ENCODE data around the gene PRKAR1B.

GRCh38 chr7:761631-762030, 34.5 kb upstream of the PRKAR1B start:
- TF ChIP-seq CTCF (conservative IDR thresholded peaks at IDR 0.05; ENCODE audit: low read depth, low read length) = no peak
- no peak for TF ChIP-seq EZH2 (IDR thresholded peaks at IDR 0.05; ENCODE audit: borderline replicate concordance, low read depth, low read length, poor library complexity, severe bottlenecking)

Measured in A673 (cell line).